ENCODE results near the gene APOH. TPM values are rescaled to one million over a fixed set of nuclear protein-coding genes. Genes with fewer than 3 reads are reported as not detected.

APOH gene
- total RNA-seq, 6 experiments from 2014 or later = not detected

DNA sequence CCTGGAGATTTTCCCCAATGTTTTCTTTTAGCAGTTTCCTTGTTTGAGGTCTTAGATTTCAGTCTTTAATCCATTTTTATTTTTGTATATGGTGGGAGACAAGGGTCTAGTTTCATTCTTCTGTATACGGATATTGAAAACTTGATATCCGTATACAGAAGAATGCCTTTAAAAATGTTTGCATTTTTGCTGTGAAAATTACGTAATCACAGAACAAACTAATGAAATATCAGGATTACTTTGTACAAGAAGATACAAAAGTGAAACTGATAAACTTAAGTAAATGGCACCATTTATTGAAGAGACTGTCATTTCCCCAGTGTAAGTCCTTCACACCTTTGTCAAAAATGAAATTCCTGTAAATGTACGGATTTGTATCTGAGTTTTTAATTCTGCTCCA is 50.6 kb downstream of the APOH start:
- Mint-ChIP-seq H3K27me3 (ENCODE audit: insufficient read depth) (no peaks in the 10 kb centered on the region), H3K27ac (no peak overlapping the region), H3K4me3 (no peak overlapping the region), H3K9me3 (no peaks in the 10 kb centered on the region), H3K4me1 (ENCODE audit: low read depth) (no peaks in the 10 kb centered on the region), H3K36me3 (ENCODE audit: low read depth) (peaks cover 19% of the 10 kb centered on the region)
- DNase-seq = no peak
- TF ChIP-seq, protein P1, sequence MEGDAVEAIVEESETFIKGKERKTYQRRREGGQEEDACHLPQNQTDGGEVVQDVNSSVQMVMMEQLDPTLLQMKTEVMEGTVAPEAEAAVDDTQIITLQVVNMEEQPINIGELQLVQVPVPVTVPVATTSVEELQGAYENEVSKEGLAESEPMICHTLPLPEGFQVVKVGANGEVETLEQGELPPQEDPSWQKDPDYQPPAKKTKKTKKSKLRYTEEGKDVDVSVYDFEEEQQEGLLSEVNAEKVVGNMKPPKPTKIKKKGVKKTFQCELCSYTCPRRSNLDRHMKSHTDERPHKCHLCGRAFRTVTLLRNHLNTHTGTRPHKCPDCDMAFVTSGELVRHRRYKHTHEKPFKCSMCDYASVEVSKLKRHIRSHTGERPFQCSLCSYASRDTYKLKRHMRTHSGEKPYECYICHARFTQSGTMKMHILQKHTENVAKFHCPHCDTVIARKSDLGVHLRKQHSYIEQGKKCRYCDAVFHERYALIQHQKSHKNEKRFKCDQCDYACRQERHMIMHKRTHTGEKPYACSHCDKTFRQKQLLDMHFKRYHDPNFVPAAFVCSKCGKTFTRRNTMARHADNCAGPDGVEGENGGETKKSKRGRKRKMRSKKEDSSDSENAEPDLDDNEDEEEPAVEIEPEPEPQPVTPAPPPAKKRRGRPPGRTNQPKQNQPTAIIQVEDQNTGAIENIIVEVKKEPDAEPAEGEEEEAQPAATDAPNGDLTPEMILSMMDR (IDR thresholded peaks at IDR 0.05) = no peak

DNA sequence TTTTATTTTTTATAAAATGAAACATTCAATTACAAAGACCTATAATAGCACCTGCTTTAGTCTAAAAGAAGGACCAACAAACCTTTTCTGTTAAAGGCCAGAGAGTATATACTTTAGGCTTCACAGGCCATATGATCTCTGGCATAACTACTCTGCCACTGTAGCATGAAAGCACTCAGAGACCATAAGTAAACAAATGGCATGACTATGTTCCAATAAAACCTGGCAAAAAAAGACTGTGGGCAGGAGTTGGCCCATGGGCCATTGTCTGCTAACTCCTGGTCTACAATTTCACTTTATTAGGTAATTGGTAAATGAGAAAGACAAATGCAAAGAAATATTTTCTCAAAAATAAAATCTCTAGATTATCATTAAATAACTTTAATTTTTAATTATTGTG is 52.2 kb downstream of the APOH start:
- H3K4me1 Mint-ChIP-seq (ENCODE audit: low read depth) = no peaks in the 10 kb centered on the region

GRCh38 chr17:66175892-66176291 is 53.3 kb downstream of the APOH start:
- Mint-ChIP-seq H3K36me3 (ENCODE audit: low read depth) (peaks cover 9% of the 10 kb centered on the region; the same call in 1 of the 2 replicates), H3K27ac (no peak overlapping the region), H3K4me1 (ENCODE audit: low read depth) (no peaks in the 10 kb centered on the region), H3K4me3 (no peak overlapping the region), H3K9me3 (no peaks in the 10 kb centered on the region), H3K27me3 (ENCODE audit: insufficient read depth) (no peaks in the 10 kb centered on the region)
- TF ChIP-seq, protein P1 (IDR thresholded peaks at IDR 0.05) = no peak
- no peak for DNase-seq

More for the DNA sequence above, 52.2 kb downstream of the APOH start:
- Mint-ChIP-seq H3K36me3 (ENCODE audit: low read depth) (peaks cover 14% of the 10 kb centered on the region), H3K27ac (no peak overlapping the region), H3K4me3 (no peak overlapping the region), H3K9me3 (no peaks in the 10 kb centered on the region), H3K27me3 (ENCODE audit: insufficient read depth) (no peaks in the 10 kb centered on the region)
- no peak for DNase-seq
- TF ChIP-seq, protein P1 (IDR thresholded peaks at IDR 0.05) = no peak

- H3K4me1 Mint-ChIP-seq (ENCODE audit: low read depth) = no peaks in the 10 kb centered on the region
- no peaks in the 10 kb centered on the region for H3K27me3 Mint-ChIP-seq (ENCODE audit: insufficient read depth)
- TF ChIP-seq, protein P1 (IDR thresholded peaks at IDR 0.05) = no peak
- no peak overlapping the region for H3K4me3 Mint-ChIP-seq
- no peaks in the 10 kb centered on the region for H3K36me3 Mint-ChIP-seq (ENCODE audit: low read depth)
- H3K27ac Mint-ChIP-seq = no peak overlapping the region
- H3K9me3 Mint-ChIP-seq = no peaks in the 10 kb centered on the region
- no peak for DNase-seq
These were observed 56.5 kb downstream of the APOH start for GRCh38 chr17:66172691-66173223.

GRCh38 chr17:66172144-66172543 is 57.1 kb downstream of the APOH start:
- Mint-ChIP-seq H3K4me3 (no peak overlapping the region), H3K36me3 (ENCODE audit: low read depth) (no peaks in the 10 kb centered on the region), H3K27me3 (ENCODE audit: insufficient read depth) (no peaks in the 10 kb centered on the region), H3K9me3 (no peaks in the 10 kb centered on the region), H3K27ac (no peak overlapping the region), H3K4me1 (ENCODE audit: low read depth) (no peaks in the 10 kb centered on the region)
- no peak for DNase-seq
- TF ChIP-seq, protein P1 (IDR thresholded peaks at IDR 0.05) = no peak

DNA sequence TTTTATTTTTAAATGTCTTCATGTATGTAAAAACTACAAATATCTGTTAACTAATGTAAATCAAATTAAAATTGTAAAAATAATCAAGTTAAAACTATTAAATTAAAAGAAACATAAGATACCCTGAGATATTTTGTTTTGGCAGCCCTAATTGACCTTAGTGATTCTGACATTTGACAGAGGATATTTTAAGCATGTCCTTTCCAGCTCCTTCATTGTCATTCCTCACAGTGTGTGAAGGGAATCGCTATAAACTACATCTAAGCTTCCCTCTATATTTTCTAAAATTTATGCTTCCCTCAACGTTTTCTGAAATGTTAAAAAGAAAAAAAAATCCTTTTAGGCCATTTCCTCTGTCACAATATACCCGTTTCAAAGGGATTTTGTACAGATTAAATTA is 57.5 kb downstream of the APOH start:
- no peaks in the 10 kb centered on the region for H3K4me1 Mint-ChIP-seq (ENCODE audit: low read depth)
- no peak for DNase-seq
- no peak overlapping the region for H3K27ac Mint-ChIP-seq
- TF ChIP-seq, protein P1 (IDR thresholded peaks at IDR 0.05) = no peak
- no peak overlapping the region for H3K4me3 Mint-ChIP-seq
- no peaks in the 10 kb centered on the region for H3K36me3 Mint-ChIP-seq (ENCODE audit: low read depth)
- H3K27me3 Mint-ChIP-seq (ENCODE audit: insufficient read depth) = no peaks in the 10 kb centered on the region
- no peaks in the 10 kb centered on the region for H3K9me3 Mint-ChIP-seq
